ENCODE measurements around the gene PPP1R37. TPM values are rescaled to one million over a fixed set of nuclear protein-coding genes. Genes with fewer than 3 reads are reported as not detected.
A peak's percentile ranks its signal among the peaks of the same experiment; 100 is the strongest.

The PPP1R37 gene
- total RNA-seq, 1 donor from 2014 or later: 23.8 TPM

DNA sequence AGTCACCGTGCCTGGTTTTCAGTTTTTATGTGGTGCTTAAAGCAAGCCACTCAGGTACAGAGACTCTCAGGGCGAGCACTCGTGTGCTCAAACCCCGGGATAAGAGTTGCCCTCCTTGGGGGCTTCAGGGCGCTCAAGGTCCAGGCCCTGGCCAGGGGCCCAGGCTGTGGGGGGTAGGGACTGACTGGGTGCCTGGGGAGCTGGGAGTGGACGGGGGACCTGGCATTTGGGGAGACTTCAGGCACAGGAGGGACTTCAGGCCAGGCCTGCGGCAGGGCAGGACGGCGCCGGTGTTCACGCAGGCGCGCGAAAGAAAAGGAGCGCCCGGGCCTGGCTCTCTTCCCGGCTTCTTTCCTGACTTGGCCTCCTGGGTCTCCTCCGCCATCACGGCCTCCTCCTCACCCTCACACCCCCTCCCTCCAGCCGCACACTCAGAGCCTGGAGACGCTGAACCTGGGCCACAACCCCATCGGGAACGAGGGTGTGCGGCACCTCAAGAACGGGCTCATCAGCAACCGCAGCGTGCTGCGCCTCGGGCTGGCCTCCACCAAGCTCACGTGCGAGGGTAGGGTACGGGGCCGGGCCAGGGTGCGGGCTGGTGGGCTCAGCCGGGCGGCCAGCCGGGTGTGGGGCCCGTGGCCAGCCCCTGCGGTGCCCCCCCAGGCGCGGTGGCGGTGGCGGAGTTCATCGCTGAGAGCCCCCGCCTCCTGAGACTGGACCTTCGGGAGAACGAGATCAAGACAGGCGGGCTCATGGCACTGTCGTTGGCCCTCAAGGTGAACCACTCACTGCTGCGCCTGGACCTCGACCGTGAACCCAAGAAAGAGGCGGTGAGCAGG lies 51.7 kb downstream of the PPP1R37 start:
- H3K27ac ChIP-seq: no peak overlapping the region
- H3K36me3 ChIP-seq: peaks cover 0 to 20% of the 10 kb centered on the region in 2 donors
- H3K4me3 ChIP-seq: no peak overlapping the region
- no peaks in the 10 kb centered on the region for H3K27me3 ChIP-seq
- DNase-seq (ENCODE audit: extremely low spot score in 2 of 2): no peak
- intact Hi-C loops (cut with DNase I): no loop called here
- no peaks in the 10 kb centered on the region for H3K4me1 ChIP-seq
- TF ChIP-seq, protein P1, sequence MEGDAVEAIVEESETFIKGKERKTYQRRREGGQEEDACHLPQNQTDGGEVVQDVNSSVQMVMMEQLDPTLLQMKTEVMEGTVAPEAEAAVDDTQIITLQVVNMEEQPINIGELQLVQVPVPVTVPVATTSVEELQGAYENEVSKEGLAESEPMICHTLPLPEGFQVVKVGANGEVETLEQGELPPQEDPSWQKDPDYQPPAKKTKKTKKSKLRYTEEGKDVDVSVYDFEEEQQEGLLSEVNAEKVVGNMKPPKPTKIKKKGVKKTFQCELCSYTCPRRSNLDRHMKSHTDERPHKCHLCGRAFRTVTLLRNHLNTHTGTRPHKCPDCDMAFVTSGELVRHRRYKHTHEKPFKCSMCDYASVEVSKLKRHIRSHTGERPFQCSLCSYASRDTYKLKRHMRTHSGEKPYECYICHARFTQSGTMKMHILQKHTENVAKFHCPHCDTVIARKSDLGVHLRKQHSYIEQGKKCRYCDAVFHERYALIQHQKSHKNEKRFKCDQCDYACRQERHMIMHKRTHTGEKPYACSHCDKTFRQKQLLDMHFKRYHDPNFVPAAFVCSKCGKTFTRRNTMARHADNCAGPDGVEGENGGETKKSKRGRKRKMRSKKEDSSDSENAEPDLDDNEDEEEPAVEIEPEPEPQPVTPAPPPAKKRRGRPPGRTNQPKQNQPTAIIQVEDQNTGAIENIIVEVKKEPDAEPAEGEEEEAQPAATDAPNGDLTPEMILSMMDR (IDR thresholded peaks at IDR 0.05): no peak
- TF ChIP-seq POLR2AphosphoS5 (IDR thresholded peaks at IDR 0.05; ENCODE audit: insufficient read depth in 1 of 2, low read depth in 1 of 2) (no peak), POLR2A (IDR thresholded peaks at IDR 0.05) (no peak)
- H3K9me3 ChIP-seq: no peaks in the 10 kb centered on the region

DNA sequence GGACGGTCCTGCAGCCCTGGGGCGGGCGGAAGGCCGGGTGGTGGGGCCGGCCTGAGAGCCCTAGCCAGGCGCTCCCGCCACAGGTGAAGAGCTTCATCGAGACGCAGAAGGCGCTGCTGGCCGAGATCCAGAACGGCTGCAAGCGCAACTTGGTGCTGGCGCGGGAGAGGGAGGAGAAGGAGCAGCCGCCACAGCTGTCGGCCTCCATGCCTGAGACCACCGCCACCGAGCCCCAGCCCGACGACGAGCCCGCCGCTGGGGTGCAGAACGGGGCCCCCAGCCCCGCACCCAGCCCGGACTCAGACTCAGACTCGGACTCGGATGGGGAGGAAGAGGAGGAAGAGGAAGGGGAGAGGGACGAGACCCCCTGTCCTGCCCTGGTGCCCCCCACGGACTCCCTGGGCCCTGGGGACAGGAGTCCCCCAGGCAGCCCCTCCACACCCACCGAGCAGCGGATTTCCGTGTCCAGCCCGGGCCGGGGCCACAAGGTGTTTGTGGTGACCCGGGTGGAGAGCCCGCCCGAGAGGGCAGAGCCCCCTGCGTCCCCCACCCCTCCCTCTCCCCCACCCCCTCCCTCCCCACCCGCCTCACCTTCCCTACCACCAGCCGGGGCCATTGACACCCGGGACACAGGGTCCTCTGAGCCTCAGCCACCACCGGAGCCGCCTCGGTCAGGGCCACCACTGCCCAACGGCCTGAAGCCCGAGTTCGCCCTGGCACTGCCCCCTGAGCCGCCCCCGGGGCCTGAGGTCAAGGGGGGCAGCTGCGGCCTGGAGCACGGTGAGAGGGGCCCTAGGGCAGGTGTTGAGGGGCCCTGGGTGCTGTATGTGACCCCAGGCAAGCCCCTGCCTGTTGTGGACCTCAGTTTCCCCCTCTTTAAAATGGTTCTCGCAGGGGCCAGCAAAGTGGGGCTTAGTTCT lies 52.6 kb downstream of the PPP1R37 start:
- H3K27me3 ChIP-seq: no peaks in the 10 kb centered on the region
- DNase-seq (ENCODE audit: extremely low spot score in 2 of 2): no peak
- no peak overlapping the region for H3K27ac ChIP-seq
- no peaks in the 10 kb centered on the region for H3K9me3 ChIP-seq
- TF ChIP-seq POLR2A (IDR thresholded peaks at IDR 0.05): no peak
- no peak for TF ChIP-seq POLR2AphosphoS5 (IDR thresholded peaks at IDR 0.05; ENCODE audit: insufficient read depth in 1 of 2, low read depth in 1 of 2)
- TF ChIP-seq, protein P1 (IDR thresholded peaks at IDR 0.05): no peak
- no peak overlapping the region for H3K4me3 ChIP-seq
- H3K4me1 ChIP-seq: no peaks in the 10 kb centered on the region
- peaks cover 0 to 20% of the 10 kb centered on the region in 2 donors for H3K36me3 ChIP-seq
- intact Hi-C loops (cut with DNase I): no loop called here

DNA sequence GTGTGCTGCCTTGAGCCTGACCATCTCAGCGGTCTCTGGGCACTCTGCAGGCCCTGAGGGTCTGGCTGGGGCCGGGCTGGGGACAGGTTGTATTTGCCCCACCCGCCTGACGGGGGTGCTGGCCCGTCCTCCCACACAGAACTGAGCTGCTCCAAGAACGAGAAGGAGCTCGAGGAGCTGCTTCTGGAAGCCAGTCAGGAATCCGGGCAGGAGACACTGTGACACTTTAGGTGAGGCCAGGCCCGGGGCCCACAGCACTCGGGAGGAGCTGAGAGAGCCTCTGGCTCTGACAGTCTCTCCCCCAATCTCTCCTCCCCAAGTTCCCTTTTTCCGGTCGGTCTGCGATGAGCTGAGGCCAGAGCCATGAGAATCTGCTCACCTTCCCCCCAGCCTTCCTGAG lies 53.3 kb downstream of the PPP1R37 start:
- no peak for DNase-seq (ENCODE audit: extremely low spot score in 2 of 2)
- intact Hi-C loops (cut with DNase I): no loop called here
- TF ChIP-seq, protein P1 (IDR thresholded peaks at IDR 0.05): no peak
- TF ChIP-seq POLR2AphosphoS5 (IDR thresholded peaks at IDR 0.05; ENCODE audit: insufficient read depth in 1 of 2, low read depth in 1 of 2) (no peak), POLR2A (IDR thresholded peaks at IDR 0.05) (no peak)
- Histone ChIP-seq H3K4me3 (no peak overlapping the region), H3K27ac (no peak overlapping the region), H3K27me3 (no peaks in the 10 kb centered on the region), H3K4me1 (peaks cover under 1% of the 10 kb centered on the region), H3K36me3 (peaks cover 0 to 20% of the 10 kb centered on the region in 2 donors), H3K9me3 (no peaks in the 10 kb centered on the region)

DNA sequence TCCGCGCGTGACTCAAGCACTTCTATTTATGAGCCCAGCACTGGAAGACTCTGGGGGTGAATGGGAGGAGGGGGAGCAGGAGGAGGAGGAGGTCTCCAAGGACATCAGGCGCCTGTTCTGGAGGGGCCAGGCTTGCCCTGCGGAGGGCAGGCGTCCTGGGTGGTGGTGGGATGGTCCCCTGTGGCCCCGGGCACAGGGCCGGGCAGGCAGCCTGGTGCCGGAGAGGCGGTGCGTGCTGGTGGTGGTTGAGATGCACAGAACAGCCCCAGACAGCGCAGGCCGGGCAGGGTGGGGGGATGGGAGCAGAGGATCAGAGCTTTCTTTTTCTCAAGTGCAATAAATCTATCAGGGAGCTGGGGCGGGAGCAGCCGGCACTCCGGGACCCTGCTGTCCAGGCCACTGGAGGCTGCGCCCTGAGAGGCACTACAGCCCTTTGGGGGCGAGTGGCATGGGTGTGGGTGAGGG lies 53.8 kb downstream of the PPP1R37 start:
- H3K9me3 ChIP-seq: no peaks in the 10 kb centered on the region
- DNase-seq (ENCODE audit: extremely low spot score in 2 of 2): no peak
- TF ChIP-seq POLR2AphosphoS5 (IDR thresholded peaks at IDR 0.05; ENCODE audit: insufficient read depth in 1 of 2, low read depth in 1 of 2): peak in 1 of 2 donors; percentile 2
- TF ChIP-seq, protein P1 (IDR thresholded peaks at IDR 0.05): no peak
- no peaks in the 10 kb centered on the region for H3K27me3 ChIP-seq
- H3K4me3 ChIP-seq: no peak overlapping the region
- no peak overlapping the region for H3K27ac ChIP-seq
- peaks cover 6% of the 10 kb centered on the region for H3K4me1 ChIP-seq
- H3K36me3 ChIP-seq: peaks cover 0 to 20% of the 10 kb centered on the region in 2 donors
- intact Hi-C loops (cut with DNase I): no loop called here
